Kidney epithelial cell (primary cell): ENCODE measurements around the gene ZNF770. TPM values are rescaled to one million over a fixed set of nuclear protein-coding genes. Genes with fewer than 3 reads are reported as not detected.

Source experiments
- DNase-seq: peaks from one replicate; pipeline ENCODE4 v3.0.0-alpha.2; 2010; ENCODE audit warnings: low read depth
- H3K27me3 ChIP-seq: 2 replicates; pipeline ENCODE4 v1.6.0; 2011; ENCODE audit warnings: low read length; ENCODE audit not compliant: control insufficient read depth, insufficient read depth
- H3K36me3 ChIP-seq: 2 replicates; pipeline ENCODE4 v1.5.1; 2011; ENCODE audit warnings: low read length; ENCODE audit not compliant: control insufficient read depth, insufficient read depth
- H3K4me3 ChIP-seq: 2 replicates; pipeline ENCODE4 v1.5.1; 2011; ENCODE audit warnings: low read depth, mild to moderate bottlenecking, control low read depth, low read length
- CTCF ChIP-seq: IDR thresholded peaks from 2 replicates; pipeline ENCODE4 v1.5.1; 2011; ENCODE audit warnings: mild to moderate bottlenecking, moderate library complexity, low read length, control low read depth, inconsistent platforms; ENCODE audit not compliant: insufficient read depth, poor library complexity, severe bottlenecking
- total RNA-seq: library from RNA; depleted of rRNA; stranded (reverse); fragments of >200 nt; gene quantifications from 2 replicates; pipeline ENCODE4 v1.2.3, GENCODE V29; 2015

ZNF770 gene
- total RNA-seq, result 42.2 and 45.9 TPM in 2 replicates

GRCh38 chr15:34988027-34988902 is at the start of gene ZNF770:
ZNF770 (minus strand) TSS chr15:34988287; CDS start chr15:34983434, 4,853 bp downstream.
- no peak for TF ChIP-seq CTCF
- Histone ChIP-seq H3K27me3 (no peaks in the 10 kb centered on the region), H3K36me3 (no peaks in the 10 kb centered on the region), H3K4me3 (peak within 1 kb of the TSS; percentile 83)
- no peak for DNase-seq

- no peak for TF ChIP-seq CTCF
- Histone ChIP-seq H3K36me3 (no peaks in the 10 kb centered on the region), H3K4me3 (no peak overlapping the region), H3K27me3 (no peaks in the 10 kb centered on the region)
- no peak for DNase-seq
These were observed 40.3 kb upstream of the ZNF770 start for GRCh38 chr15:35028235-35028984.

- H3K36me3 ChIP-seq, result no peaks in the 10 kb centered on the region
- DNase-seq, result no peak
- TF ChIP-seq CTCF, result no peak
These were observed 35.7 kb upstream of the ZNF770 start for GRCh38 chr15:35023804-35024203.

GRCh38 chr15:35020974-35021373 is 32.9 kb upstream of the ZNF770 start:
- no peak for TF ChIP-seq CTCF
- Histone ChIP-seq H3K36me3 (no peaks in the 10 kb centered on the region), H3K4me3 (no peak overlapping the region), H3K27me3 (no peaks in the 10 kb centered on the region)
- no peak for DNase-seq

More at GRCh38 chr15:35023804-35024203, 35.7 kb upstream of the ZNF770 start:
- no peak overlapping the region for H3K4me3 ChIP-seq
- H3K27me3 ChIP-seq, result no peaks in the 10 kb centered on the region

GRCh38 chr15:35019404-35020327 is 31.6 kb upstream of the ZNF770 start:
- Histone ChIP-seq H3K27me3 (no peaks in the 10 kb centered on the region), H3K36me3 (no peaks in the 10 kb centered on the region), H3K4me3 (no peak overlapping the region)
- TF ChIP-seq CTCF, result no peak
- DNase-seq, result no peak
